HG03103 (cell line): ENCODE data around the gene NBPF20.
"Not testable (repeated sequence)": the region's sequence is repeated elsewhere in the genome, so short reads cannot be mapped to it uniquely, and the experiment has no call there.

Source experiments
- ATAC-seq: cut with Tn5 transposase; IDR thresholded peaks from one replicate; pipeline ENCODE4 v1.9.1; 2021; ENCODE audit warnings: low read depth; ENCODE audit not compliant: unreplicated experiment

NBPF20 gene

DNA sequence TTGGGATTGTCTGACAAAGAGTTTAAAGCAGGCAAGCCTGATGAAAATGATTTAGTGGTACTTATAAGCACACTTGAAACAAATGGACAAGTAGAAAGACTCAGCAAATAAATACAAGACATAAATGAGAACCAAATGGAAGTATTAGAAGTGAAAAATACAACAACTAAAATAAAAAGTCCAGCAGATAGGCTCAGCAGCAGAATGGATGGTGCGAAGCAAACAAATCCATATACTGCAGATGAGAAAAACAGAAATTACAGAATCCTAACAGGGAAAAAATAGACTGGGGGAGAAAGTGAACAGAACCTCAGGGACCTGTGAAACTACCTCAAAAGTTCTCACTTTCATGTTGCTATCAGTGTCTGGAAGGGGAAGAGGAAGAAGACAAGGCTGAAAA is 3.9 kb upstream of the NBPF20 start:
- not testable (repeated sequence) for ATAC-seq

GRCh38 chr1:145424612-145425435 is 579 bp downstream of the NBPF20 start:
- ATAC-seq, result peak; percentile 29

DNA sequence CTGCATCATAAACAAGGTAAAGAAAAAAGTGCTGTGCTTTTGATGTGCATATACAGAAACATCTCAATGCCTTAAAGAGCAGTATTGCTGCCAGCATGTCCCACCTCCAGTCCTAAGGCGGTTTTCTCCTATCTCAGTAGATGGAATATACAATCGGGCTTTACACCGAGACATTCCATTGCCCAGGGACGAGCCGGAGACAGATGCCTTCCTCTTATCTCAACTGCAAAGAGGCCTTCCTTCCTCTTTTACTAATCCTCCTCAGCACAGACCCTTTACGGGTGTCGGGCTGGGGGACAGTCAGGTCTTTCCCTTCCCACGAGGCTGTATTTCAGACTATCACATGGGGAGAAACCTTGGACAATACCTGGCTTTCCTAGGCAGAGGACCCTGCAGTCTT is 10.3 kb downstream of the NBPF20 start:
- not testable (repeated sequence) for ATAC-seq

DNA sequence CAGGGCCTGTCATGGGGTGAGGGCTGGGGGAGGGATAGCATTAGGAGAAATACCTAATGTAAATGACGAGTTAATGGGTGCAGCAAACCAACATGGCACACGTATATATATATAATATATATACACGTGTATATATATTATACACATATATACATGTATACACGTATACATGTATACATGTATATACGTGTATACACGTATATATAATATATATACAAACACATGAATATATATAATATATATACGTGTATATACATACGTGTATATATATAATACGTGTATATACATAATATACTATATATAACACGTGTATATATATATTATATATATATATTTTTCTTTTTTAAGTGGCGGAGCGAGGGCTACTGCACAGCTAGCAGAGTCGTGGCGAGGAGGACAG is 18.1 kb downstream of the NBPF20 start:
- not testable (repeated sequence) for ATAC-seq

DNA sequence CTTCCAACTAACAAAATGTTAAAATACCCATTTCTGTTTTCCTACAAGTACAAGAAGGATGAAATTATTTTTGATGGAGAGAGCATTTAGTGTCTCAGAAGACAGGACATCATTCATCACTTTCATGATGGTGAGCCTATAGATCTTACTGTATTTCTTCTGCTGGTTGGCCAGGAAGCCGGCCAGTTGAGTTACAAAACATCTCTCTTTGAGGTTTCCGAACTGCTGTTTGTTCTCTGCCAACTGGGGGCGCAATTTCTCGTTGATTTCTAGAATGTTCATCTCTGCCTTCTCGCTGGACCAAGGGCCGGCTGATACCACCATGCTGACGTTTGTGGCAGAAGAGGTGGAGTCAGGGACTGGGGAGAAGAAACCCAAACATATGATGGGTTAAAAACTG is 20.5 kb downstream of the NBPF20 start:
- ATAC-seq, result not testable (repeated sequence)

DNA sequence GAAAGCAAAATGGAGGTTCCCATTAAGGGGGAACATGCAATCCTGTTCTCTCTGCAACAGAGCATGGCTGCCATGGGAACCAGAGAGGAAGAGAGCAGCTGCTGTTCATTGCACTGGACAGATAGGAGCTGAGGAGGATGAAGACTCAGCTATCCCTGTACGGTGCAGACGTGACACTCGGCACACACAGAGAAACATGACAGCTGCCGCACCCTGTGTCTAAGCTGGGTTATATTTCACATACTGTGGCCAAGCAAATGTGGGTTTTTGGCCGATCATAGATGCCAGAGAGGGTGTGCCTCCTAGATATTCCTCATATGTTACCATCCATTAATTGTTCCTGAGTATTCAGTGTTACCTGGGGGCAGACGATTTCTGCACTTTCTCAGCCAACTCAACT is 24.7 kb downstream of the NBPF20 start:
- not testable (repeated sequence) for ATAC-seq
